ENCODE results near the gene HMG20A. TPM values are rescaled to one million over a fixed set of nuclear protein-coding genes. Genes with fewer than 3 reads are reported as not detected.
A peak's percentile ranks its signal among the peaks of the same experiment; 100 is the strongest.
"Not testable (repeated sequence)": the region's sequence is repeated elsewhere in the genome, so short reads cannot be mapped to it uniquely, and the experiment has no call there.

HMG20A gene
- total RNA-seq, 1 experiment from 2014 or later = 16.4 TPM

- no peak for DNase-seq (ENCODE audit: low read depth)
Measured at GRCh38 chr15:77406846-77407245, 13.8 kb upstream of the HMG20A start.

- no peak for DNase-seq (ENCODE audit: low read depth)
Measured at GRCh38 chr15:77409259-77410156, 11.2 kb upstream of the HMG20A start.

- DNase-seq (ENCODE audit: low read depth) = not testable (repeated sequence)
Measured at GRCh38 chr15:77410157-77410500, 10.6 kb upstream of the HMG20A start.

- no peak for DNase-seq (ENCODE audit: low read depth)
Measured at GRCh38 chr15:77410701-77411618, 9.7 kb upstream of the HMG20A start.

- DNase-seq (ENCODE audit: low read depth) = no peak
Measured at GRCh38 chr15:77411619-77411976, 9.1 kb upstream of the HMG20A start.

GRCh38 chr15:77412972-77413698 lies 7.6 kb upstream of the HMG20A start:
- DNase-seq (ENCODE audit: low read depth) = no peak

GRCh38 chr15:77413699-77414349 lies 6.9 kb upstream of the HMG20A start:
- no peak for DNase-seq (ENCODE audit: low read depth)

- no peak for DNase-seq (ENCODE audit: low read depth)
Measured at GRCh38 chr15:77414789-77415442, 5.8 kb upstream of the HMG20A start.

- no peak for DNase-seq (ENCODE audit: low read depth)
Measured at GRCh38 chr15:77415450-77416147, 5.1 kb upstream of the HMG20A start.

- no peak for DNase-seq (ENCODE audit: low read depth)
Measured at GRCh38 chr15:77416148-77416455, 4.6 kb upstream of the HMG20A start.

GRCh38 chr15:77416954-77417353 lies 3.7 kb upstream of the HMG20A start:
- peak; percentile 17 for DNase-seq (ENCODE audit: low read depth)

GRCh38 chr15:77417602-77418001 lies 3.1 kb upstream of the HMG20A start:
- no peak for DNase-seq (ENCODE audit: low read depth)

GRCh38 chr15:77418391-77418965 lies 2.2 kb upstream of the HMG20A start:
- peak; percentile 31 for DNase-seq (ENCODE audit: low read depth)

- DNase-seq (ENCODE audit: low read depth) = peak; percentile 36
Measured at GRCh38 chr15:77418966-77419835, 1.5 kb upstream of the HMG20A start.

- DNase-seq (ENCODE audit: low read depth) = peak; percentile 99
Measured at GRCh38 chr15:77419836-77420609, 665 bp upstream of the HMG20A start, which contains the start of gene PEAK1. TSS of gene PEAK1 (minus strand) at chr15:77420104. CDS start at chr15:77181926, 238,178 bp downstream.

- peak; percentile 13 for DNase-seq (ENCODE audit: low read depth)
Measured at GRCh38 chr15:77421370-77421700, 647 bp downstream of the HMG20A start.

- no peak for DNase-seq (ENCODE audit: low read depth)
Measured at GRCh38 chr15:77425104-77425503, 4.4 kb downstream of the HMG20A start.

GRCh38 chr15:77426377-77426776 lies 5.7 kb downstream of the HMG20A start:
- DNase-seq (ENCODE audit: low read depth) = no peak

Measured in Daoy (cell line).